Left lung (tissue), 14 donors: ENCODE measurements around the gene SPDYE17. TPM values are rescaled to one million over a fixed set of nuclear protein-coding genes. Genes with fewer than 3 reads are reported as not detected.
"Not testable (repeated sequence)": the region's sequence is repeated elsewhere in the genome, so short reads cannot be mapped to it uniquely, and the experiment has no call there.

Source experiments
- ATAC-seq: fragments of 200-7000 bp; cut with Tn5 transposase; one replicate; pipeline ENCODE4 v1.9.1; 2020; ENCODE audit warnings: moderate library complexity
- DNase-seq, 4 donors: peaks; one replicate each; pipeline ENCODE4 v3.0.0-alpha.2; 2013 to 2020
- H3K27ac ChIP-seq, 2 donors: fragments of 200-600 bp; sonication (generic) in 1 of 2; one replicate each; pipeline versions ENCODE4 v1.5.0 to v1.8.0; 2020 to 2021
- H3K27me3 ChIP-seq, 2 donors: fragments of 200-600 bp; sonication (generic) in 1 of 2; one replicate each; pipeline versions ENCODE4 v1.5.0 to v1.8.0; 2020 to 2021
- H3K36me3 ChIP-seq, 2 donors: fragments of 200-600 bp; sonication (generic) in 1 of 2; one replicate each; pipeline versions ENCODE4 v1.5.0 to v1.8.0; 2020 to 2021
- H3K4me1 ChIP-seq, 2 donors: fragments of 200-600 bp; one replicate each; pipeline ENCODE4 v1.8.0; 2021
- H3K4me3 ChIP-seq, 2 donors: fragments of 200-600 bp; sonication (generic) in 1 of 2; one replicate each; pipeline versions ENCODE4 v1.5.0 to v1.8.0; 2020 to 2021; ENCODE audit warnings: mild to moderate bottlenecking in 1 of 2
- H3K9me3 ChIP-seq, 2 donors: fragments of 200-600 bp; sonication (generic) in 1 of 2; one replicate each; pipeline versions ENCODE4 v1.5.0 to v1.8.0; 2020 to 2021
- intact Hi-C, 2 donors: fragments of 100-400 bp; cut with DNase I; formaldehyde crosslinking; loops; one replicate each; pipeline versions ENCODE4 v1.11.2 to v1.14.2; 2022
- long read RNA-seq, 12 donors: library from polyadenylated mRNA in 2 of 12; unstranded in 2 of 12; transcript quantifications; one replicate each; pipeline ENCODE4 v2.0.0 and lab custom pipeline, GENCODE V29; 2019 to 2026
- polyA plus RNA-seq, 6 donors: library from polyadenylated mRNA; unstranded; fragments of 120-200 nt; gene quantifications; one replicate each; pipeline ENCODE4 v1.2.1, GENCODE V29; 2013; ENCODE audit not compliant: insufficient read length in 6 of 6
- total RNA-seq, 2 donors: library from RNA; stranded (reverse); fragmentation: NEBNext Ultra II Directional; extraction: Animal tissue kit (Norgen Biotek cat#: 25700); gene quantifications; one replicate each; pipeline ENCODE4 v1.2.1, GENCODE V29; 2021
- donor health status: DM: no; HTN: yes; CAD: no.
- donor health status: DM: no; HTN: no; CAD: no.

The SPDYE17 gene, protein sequence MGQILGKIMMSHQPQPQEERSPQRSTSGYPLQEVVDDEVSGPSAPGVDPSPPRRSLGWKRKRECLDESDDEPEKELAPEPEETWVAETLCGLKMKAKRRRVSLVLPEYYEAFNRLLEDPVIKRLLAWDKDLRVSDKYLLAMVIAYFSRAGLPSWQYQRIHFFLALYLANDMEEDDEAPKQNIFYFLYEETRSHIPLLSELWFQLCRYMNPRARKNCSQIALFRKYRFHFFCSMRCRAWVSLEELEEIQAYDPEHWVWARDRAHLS
- not detected for total RNA-seq
- polyA plus RNA-seq, result not detected
- long read RNA-seq, donor 1, result 0 reads
- long read RNA-seq, donor 2, result 0 reads
- long read RNA-seq, donor 3, result 0 reads
- long read RNA-seq, donor 4, result 0 reads
- long read RNA-seq, donor 5, result 0 reads
- long read RNA-seq, donor 6, result 0 reads
- long read RNA-seq, donor 7, result 0 reads
- long read RNA-seq, donor 8, result 0 reads
- long read RNA-seq, donor 9, result 0 reads
- long read RNA-seq, donor 10, result 0 reads
- long read RNA-seq, donor 11, result 0 reads
- long read RNA-seq, donor 12, partial matches to known transcripts, result 8 of 8 reads
- long read RNA-seq, donor 12, other reads (novel, unspliced or antisense), result 0 of 8 reads

DNA sequence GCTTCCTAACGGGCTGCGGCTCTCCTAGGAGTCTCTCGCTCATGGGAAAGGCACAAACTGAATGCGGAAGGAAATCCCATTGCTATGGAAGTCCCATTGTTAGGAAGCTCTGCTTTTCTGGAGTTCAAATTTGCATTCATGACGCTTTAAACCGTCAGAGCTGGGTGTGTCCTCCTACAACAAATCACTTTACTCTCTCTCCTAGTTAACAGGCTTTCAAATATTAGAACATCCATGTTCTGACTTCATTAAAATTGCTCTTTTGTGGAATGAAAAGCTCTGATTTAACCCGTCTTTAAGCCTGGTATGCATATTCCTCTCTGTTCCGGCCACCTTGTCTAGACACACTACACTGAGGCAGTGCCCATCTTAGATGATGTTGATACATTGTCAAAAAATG, at the start of gene SPDYE17:
TSS of gene SPDYE17 (minus strand) at position 101 of the 400 bp plus-strand sequence. CDS start 1,791 bp downstream, outside the sequence.
- H3K4me3 ChIP-seq, H3K27ac ChIP-seq, ATAC-seq, DNase-seq, H3K9me3 ChIP-seq, H3K27me3 ChIP-seq, H3K4me1 ChIP-seq, intact Hi-C loops, H3K36me3 ChIP-seq: not testable (repeated sequence)

DNA sequence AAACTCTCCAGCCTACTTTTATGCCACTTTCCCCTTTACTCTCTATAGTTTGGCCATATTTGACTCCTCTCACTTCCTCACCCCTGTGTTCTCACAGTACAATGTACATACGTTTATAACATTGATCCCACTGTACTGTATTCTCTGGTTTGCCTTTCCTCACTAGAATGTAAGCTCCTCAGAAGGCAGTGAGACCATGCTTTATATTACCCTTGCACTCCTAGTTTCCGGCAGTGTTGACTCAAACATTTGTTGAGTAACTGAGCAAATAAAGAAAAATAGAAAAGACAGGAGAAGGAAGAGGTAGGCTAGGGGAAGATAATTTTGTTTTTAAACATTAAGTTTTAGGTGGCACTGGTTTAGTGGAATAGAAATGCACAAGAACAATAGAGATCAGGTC, 48.1 kb upstream of the SPDYE17 start:
- intact Hi-C loops, H3K27ac ChIP-seq, H3K9me3 ChIP-seq, DNase-seq, H3K4me3 ChIP-seq, H3K36me3 ChIP-seq, H3K27me3 ChIP-seq, H3K4me1 ChIP-seq: not testable (repeated sequence)
- ATAC-seq, result peak; percentile 45

DNA sequence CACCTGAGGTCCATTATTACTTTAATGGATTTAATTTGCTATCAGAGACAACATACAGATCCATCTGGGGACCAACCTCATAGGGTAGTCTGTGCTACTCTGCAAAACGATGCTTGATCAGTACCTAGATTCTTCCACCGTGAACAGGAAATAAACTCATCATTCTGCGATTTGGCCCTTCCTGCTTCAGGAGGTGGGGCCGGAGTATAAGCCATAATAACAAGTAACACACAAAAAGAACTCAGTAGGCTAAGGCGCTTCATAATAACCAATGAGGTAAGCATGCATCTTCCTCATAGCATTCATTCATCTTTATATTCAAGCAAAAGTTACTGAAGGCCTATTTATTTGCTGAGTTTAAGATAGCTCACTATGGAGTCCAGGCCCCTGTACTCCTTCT, 47.5 kb upstream of the SPDYE17 start:
- H3K4me1 ChIP-seq, H3K27ac ChIP-seq, DNase-seq, ATAC-seq, H3K4me3 ChIP-seq, intact Hi-C loops, H3K36me3 ChIP-seq, H3K9me3 ChIP-seq, H3K27me3 ChIP-seq: not testable (repeated sequence)

DNA sequence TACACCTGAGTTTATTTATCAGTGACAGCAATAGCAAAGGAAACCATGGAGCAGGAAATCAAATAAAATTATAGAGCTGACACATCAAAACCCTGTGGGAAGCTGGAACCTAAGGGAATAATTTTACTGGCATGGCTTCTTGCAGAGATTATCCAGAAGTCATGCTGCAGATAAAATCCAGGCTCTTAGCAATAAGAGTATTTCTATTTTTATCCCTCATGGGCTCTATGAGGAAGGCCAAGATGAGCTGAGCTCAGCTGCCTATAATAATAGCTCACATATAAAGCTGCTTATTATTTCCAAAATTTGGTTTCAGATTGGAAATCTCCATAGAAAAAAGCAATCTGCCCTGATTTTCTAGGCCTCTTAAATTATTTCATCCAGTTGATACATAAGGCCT, 47.0 kb upstream of the SPDYE17 start:
- H3K36me3 ChIP-seq, DNase-seq, H3K27me3 ChIP-seq, H3K27ac ChIP-seq, intact Hi-C loops, H3K4me3 ChIP-seq, H3K9me3 ChIP-seq, ATAC-seq, H3K4me1 ChIP-seq: not testable (repeated sequence)

DNA sequence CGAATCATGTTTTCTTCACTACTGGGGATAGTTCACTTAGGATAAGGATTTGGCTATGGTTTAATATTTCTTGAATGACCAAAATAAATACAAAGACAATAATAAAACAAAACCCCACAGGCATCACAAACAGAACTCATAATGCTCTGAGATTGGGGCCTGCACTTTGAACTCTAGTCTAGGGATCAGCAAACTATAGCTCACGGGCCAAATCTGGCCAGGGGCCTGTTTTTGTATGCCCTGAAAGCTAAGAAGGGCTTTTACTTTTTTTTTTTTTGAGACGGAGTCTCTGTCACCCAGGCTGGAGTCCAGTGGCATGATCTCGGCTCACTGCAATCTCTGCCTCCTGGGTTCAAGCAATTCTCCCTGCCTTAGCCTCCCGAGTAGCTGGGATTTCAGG, 44.9 kb upstream of the SPDYE17 start:
- H3K4me1 ChIP-seq, H3K9me3 ChIP-seq, H3K27me3 ChIP-seq, DNase-seq, ATAC-seq, H3K27ac ChIP-seq, H3K4me3 ChIP-seq, intact Hi-C loops, H3K36me3 ChIP-seq: not testable (repeated sequence)

DNA sequence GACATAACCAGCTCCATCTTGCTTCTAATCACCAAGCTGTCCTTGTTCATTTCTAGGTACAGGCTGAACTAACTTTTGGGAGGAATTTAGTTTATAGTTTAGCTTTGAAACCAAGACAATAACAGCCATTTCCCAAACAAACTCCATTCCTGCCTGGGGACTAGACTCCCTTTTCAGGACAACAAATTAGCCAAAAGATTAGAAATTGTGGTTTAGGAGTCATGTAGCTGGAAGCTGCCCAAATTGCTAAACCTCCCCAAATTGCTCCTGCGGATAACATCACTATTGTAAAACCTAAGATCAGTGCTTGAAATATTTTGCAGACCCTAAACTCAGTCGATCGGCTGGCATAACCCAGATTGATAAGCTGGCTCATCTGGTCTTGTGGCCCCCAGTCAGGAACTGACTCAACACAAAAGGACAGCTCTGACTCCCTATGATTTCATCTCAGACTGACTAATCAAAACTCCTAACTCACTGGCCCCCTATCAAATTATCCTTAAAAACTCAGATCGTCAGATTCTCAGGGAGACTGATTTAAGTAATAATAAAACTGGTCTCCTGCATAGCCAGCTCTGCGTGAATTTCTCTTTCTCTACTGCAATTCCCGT, 42.7 kb upstream of the SPDYE17 start:
- H3K9me3 ChIP-seq, ATAC-seq, H3K4me3 ChIP-seq, H3K27me3 ChIP-seq, H3K27ac ChIP-seq, H3K4me1 ChIP-seq, H3K36me3 ChIP-seq, intact Hi-C loops, DNase-seq: not testable (repeated sequence)

DNA sequence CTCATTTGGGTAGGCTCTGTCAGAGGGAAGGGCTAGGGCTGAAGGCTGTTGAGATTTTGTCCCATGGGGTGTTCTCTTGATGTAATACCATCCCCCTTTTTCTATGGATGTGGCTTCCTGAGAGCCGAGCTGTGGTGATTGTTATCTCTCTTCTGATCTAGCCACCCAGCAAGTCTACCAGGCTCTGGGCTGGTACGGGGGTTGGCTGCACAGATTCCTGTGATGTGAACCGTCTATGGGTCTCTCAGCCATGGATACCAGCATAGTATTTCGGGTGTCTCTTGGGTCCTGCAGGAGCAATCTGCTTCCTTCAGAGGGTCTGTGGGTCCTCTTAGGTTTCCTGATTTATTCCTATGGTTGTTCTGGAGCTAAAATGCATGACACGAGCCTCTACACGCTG, 38.9 kb upstream of the SPDYE17 start:
- H3K27me3 ChIP-seq, H3K36me3 ChIP-seq, DNase-seq, ATAC-seq, H3K27ac ChIP-seq, H3K9me3 ChIP-seq, H3K4me1 ChIP-seq, H3K4me3 ChIP-seq, intact Hi-C loops: not testable (repeated sequence)

DNA sequence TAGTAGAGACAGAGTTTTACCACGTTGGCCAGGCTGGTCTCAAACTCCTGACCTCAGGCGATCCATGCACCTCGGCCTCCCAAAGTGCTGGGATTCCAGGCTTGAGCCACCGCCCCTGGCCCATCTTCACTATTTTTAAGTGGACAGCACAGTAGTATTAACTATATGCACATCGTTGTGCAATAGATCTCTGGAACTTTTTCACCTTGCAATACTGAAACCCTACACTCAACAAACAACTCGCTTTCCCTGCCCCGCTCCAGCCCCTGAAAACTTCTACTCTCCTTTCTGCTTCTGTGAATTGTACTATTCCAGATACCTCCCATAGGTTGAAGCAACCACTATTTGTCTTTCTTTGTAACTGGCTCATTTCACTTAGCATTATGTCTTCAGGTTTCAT, 33.7 kb upstream of the SPDYE17 start:
- H3K4me3 ChIP-seq, H3K27me3 ChIP-seq, intact Hi-C loops, DNase-seq, H3K9me3 ChIP-seq, H3K27ac ChIP-seq, H3K4me1 ChIP-seq, ATAC-seq, H3K36me3 ChIP-seq: not testable (repeated sequence)

DNA sequence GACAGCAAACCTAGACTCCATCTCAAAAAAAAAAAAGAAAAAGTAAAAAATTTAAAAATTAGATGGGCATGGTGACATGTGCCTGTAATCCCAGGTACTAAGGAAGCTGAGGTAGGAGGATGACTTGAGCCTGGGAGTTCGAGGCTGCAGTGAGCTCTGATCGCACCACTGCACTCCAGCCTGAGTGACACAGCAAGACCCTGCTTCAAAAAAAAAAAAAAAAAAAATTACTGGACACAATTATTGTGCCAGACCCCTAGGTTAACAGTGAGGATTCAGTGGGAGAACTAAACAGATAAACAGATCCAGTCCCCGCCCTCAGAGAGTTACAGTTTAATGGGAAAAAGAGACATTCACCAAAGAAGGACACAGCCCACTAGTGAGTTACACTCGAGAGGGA, 31.6 kb upstream of the SPDYE17 start:
- ATAC-seq, H3K9me3 ChIP-seq, H3K4me3 ChIP-seq, H3K27ac ChIP-seq, H3K27me3 ChIP-seq, H3K4me1 ChIP-seq, intact Hi-C loops, DNase-seq, H3K36me3 ChIP-seq: not testable (repeated sequence)

DNA sequence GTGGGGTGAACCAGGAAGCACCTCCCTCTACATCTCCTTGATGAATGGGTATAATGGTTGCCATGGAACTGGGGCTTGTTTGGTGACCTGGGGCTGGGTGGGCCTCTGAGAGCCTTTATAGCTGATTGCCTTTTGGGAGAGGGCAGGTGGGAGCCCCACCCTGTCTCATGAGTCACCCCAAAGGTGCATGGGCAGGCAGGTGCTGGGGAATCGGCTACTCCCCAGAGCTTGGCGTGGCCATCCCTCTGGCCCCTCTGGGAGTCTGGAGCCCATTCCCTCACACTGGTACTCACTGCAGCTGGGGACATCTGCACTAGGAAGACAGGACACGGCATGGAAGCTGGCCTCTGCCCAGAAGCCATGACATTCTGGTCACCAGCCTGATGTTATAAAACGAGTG, 30.4 kb upstream of the SPDYE17 start, which contains the start of gene SPDYE18:
TSS of gene SPDYE18 (minus strand) at position 2 of the 400 bp plus-strand sequence. CDS start 2,046 bp downstream, outside the sequence.
- H3K27me3 ChIP-seq, H3K4me3 ChIP-seq, H3K27ac ChIP-seq, H3K4me1 ChIP-seq, intact Hi-C loops, H3K36me3 ChIP-seq, H3K9me3 ChIP-seq, DNase-seq, ATAC-seq: not testable (repeated sequence)

DNA sequence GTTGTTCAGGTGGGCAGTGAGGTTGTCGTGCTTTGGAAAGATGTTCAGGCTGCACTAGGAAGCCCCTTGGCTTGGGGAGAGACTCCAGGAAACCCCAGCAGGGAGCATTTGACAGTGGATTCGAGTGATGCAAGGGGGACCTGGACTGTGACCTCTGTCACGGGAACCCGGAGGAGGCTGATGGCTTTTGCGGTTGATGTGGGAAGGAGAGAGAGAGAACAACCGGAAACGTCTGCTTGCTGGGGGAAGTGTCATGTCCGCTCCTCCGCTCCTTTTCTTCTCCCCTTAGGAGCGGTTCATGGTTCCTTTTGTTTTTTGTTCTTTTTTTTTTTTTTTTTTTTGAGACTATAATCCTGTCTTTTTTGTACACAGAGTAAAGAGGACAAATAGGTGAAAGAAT, 5.8 kb downstream of the SPDYE17 start:
- H3K27ac ChIP-seq, result not testable (repeated sequence)

DNA sequence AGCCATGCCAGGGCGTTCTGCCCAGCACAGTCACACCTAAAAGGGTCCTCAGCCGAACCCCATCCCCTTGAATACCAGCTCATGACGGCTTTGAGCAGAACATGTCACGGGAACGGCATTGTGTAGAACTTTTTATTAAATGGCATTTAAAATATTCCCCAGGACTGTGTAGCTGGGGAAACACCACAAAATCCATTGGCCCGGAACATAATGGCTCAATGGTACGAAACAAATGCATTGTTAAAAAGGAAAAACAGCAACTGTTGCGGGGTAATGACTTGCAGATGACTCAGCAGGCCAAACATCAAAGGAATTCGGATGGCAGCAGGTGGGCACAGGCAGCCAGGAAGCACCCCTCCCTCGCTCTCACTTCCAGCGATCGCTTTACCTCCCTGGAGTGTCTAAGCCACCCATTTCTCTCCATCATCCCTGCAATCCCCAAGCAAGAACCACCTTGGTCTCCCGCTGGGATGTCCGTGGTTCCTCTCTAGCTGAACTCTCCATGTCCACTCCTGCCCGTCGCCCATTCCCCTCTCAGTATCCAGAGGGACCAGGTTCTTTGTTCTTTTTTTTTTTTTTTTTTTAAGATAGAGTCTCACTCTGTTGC, 22.0 kb downstream of the SPDYE17 start:
- intact Hi-C loops, H3K4me3 ChIP-seq, H3K27me3 ChIP-seq, DNase-seq, H3K9me3 ChIP-seq, H3K27ac ChIP-seq, ATAC-seq, H3K36me3 ChIP-seq, H3K4me1 ChIP-seq: not testable (repeated sequence)

More for the DNA sequence above, 5.8 kb downstream of the SPDYE17 start:
- H3K36me3 ChIP-seq, H3K27me3 ChIP-seq, H3K9me3 ChIP-seq, H3K4me3 ChIP-seq, DNase-seq, ATAC-seq, H3K4me1 ChIP-seq, intact Hi-C loops: not testable (repeated sequence)

DNA sequence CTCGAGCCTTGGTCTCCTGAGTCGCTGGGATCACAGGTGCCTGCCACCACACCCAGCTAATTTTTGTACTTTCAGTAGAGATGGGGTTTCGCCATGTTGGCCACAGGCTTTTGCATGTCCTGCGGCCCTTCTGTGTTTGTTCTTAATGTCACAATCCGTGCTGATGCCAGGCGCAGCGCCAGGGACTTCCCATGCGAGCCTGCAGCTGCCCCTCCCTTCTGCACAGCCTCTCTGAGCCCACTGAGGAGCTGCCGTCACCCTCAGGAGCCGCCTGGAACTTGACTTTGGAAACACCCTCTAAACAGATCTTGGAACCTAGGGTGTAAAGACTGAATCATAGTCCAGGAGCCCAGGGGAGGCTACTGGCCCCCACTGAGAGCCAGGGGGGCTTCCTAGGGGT, 24.2 kb downstream of the SPDYE17 start:
- peak; percentile 83 for ATAC-seq
- H3K4me3 ChIP-seq, H3K9me3 ChIP-seq, intact Hi-C loops, H3K27me3 ChIP-seq, H3K4me1 ChIP-seq, H3K36me3 ChIP-seq: not testable (repeated sequence)
- H3K27ac ChIP-seq, result peak overlapping the region; percentile 23 to 59
- peak in 3 of 4 donors; percentile 32 to 92 (median 90) for DNase-seq
